ENCODE results near the gene STAB1.

DNA sequence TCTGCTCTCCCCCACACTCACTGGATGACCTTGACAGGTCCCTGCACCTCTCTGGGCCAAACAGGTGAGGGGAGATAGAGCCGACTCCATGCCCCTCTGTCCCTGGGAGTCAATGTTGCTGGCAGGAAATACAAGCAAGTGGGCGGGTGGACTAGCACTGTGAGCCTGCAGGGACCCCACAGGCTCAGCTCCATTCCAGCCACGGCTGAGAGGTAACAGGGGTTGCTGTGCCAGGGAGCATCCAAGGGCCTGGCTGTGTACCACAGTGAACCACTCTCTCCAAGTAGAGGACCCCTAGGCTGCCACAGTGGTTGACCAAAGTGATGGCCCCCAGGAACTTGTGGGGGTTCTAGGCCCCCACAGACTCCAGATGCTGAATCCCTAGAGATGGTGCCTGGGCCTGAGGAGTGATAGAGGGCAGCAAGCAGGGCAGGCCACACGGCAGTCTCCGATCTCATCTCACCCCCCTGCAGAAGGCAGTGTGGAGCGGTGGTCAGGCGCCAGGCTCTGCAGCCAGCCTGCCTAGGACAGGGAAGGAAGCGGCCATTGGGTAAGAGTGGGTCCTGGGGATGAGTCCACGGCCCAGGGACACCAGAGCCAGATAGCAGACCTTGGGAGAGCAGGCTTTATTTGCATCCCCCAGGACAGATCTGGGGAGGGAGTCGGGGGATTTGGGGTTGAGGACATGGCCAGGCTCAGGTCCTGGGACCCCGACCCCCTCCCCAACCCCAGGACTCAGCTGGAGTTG is 44.5 kb upstream of the STAB1 start:
- TF ChIP-seq, protein P1, sequence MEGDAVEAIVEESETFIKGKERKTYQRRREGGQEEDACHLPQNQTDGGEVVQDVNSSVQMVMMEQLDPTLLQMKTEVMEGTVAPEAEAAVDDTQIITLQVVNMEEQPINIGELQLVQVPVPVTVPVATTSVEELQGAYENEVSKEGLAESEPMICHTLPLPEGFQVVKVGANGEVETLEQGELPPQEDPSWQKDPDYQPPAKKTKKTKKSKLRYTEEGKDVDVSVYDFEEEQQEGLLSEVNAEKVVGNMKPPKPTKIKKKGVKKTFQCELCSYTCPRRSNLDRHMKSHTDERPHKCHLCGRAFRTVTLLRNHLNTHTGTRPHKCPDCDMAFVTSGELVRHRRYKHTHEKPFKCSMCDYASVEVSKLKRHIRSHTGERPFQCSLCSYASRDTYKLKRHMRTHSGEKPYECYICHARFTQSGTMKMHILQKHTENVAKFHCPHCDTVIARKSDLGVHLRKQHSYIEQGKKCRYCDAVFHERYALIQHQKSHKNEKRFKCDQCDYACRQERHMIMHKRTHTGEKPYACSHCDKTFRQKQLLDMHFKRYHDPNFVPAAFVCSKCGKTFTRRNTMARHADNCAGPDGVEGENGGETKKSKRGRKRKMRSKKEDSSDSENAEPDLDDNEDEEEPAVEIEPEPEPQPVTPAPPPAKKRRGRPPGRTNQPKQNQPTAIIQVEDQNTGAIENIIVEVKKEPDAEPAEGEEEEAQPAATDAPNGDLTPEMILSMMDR (IDR thresholded peaks at IDR 0.05): no peak
- no peak for TF ChIP-seq POLR2A (IDR thresholded peaks at IDR 0.05)
